A549 (cell line): Measurements from ENCODE around the gene TOR2A.

ENCODE experiments used
- BHLHE40 ChIP-seq: IDR thresholded peaks from 2 replicates; pipeline ENCODE4 v1.6.1; 2012; ENCODE audit warnings: low read depth, low read length, inconsistent platforms
- CBX8 ChIP-seq: fragments of 200-600 bp; sonication (generic); IDR thresholded peaks from 2 replicates; pipeline ENCODE4 v1.6.1; 2016
- RFX5 ChIP-seq: fragments of 450-650 bp; IDR thresholded peaks from 2 replicates; pipeline ENCODE4 v1.7.1; 2014; ENCODE audit warnings: antibody characterized with exemption, mild to moderate bottlenecking, moderate library complexity
- ZC3H11A ChIP-seq: fragments of 450-650 bp; IDR thresholded peaks from 2 replicates; pipeline ENCODE4 v1.6.1; 2014; ENCODE audit warnings: antibody characterized with exemption, mild to moderate bottlenecking
- TF ChIP-seq, protein P1 (sequence below): fragments of >200 bp; sonication (Bioruptor Twin); formaldehyde crosslinking; IDR thresholded peaks from 3 replicates; pipeline ENCODE4 v1.5.1; 2016
- TF ChIP-seq, protein P2 (sequence below): fragments of 450-650 bp; IDR thresholded peaks from 2 replicates; pipeline ENCODE4 v1.6.1; 2014; ENCODE audit warnings: antibody characterized with exemption

DNA sequence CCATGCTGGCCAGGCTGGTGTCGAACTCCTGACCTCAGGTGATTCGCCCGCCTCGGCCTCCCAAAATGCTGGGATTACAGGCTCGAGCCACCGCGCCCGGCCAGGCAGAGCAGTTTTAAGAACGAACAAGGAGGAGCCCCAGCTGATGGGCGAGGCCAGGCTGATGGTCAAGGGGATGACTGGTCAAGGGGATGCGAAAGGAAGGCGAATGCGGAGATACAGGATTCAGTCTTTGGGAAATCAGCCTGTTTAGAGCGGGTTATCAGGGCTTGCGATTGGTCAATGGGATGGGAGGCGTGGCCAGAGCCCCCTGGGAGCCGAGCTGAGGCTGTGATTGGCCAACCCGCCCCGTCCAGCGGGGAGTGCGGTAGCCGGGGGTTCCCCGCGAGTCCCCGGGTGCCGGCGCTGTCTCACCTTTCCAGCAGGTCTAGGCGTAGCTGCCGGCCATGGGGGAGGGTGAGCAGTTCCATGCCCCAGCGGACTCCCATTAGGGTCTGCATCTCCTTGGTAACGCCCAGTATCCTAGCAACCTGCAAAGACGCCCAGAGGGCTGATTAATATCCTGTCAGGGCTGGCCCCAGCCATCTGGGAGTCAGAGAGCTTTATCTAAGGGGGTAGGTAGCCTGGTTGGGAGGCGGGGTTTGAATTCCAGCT, 7.5 kb upstream of the TOR2A start:
- TF ChIP-seq, protein P1, sequence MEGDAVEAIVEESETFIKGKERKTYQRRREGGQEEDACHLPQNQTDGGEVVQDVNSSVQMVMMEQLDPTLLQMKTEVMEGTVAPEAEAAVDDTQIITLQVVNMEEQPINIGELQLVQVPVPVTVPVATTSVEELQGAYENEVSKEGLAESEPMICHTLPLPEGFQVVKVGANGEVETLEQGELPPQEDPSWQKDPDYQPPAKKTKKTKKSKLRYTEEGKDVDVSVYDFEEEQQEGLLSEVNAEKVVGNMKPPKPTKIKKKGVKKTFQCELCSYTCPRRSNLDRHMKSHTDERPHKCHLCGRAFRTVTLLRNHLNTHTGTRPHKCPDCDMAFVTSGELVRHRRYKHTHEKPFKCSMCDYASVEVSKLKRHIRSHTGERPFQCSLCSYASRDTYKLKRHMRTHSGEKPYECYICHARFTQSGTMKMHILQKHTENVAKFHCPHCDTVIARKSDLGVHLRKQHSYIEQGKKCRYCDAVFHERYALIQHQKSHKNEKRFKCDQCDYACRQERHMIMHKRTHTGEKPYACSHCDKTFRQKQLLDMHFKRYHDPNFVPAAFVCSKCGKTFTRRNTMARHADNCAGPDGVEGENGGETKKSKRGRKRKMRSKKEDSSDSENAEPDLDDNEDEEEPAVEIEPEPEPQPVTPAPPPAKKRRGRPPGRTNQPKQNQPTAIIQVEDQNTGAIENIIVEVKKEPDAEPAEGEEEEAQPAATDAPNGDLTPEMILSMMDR = no peak
- TF ChIP-seq RFX5 (no peak), BHLHE40 (no peak), ZC3H11A (no peak), CBX8 (no peak)
- TF ChIP-seq, protein P2, sequence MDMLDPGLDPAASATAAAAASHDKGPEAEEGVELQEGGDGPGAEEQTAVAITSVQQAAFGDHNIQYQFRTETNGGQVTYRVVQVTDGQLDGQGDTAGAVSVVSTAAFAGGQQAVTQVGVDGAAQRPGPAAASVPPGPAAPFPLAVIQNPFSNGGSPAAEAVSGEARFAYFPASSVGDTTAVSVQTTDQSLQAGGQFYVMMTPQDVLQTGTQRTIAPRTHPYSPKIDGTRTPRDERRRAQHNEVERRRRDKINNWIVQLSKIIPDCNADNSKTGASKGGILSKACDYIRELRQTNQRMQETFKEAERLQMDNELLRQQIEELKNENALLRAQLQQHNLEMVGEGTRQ = no peak
